ENCODE results near the gene HSPG2. TPM values are rescaled to one million over a fixed set of nuclear protein-coding genes. Genes with fewer than 3 reads are reported as not detected.

Gene HSPG2
- total and polyA plus RNA-seq, 9 of the 15 experiments (the other 6 are each of a cell fraction or from before 2014, with no cell fraction given): 0.14 to 160 (median 15.7) TPM

DNA sequence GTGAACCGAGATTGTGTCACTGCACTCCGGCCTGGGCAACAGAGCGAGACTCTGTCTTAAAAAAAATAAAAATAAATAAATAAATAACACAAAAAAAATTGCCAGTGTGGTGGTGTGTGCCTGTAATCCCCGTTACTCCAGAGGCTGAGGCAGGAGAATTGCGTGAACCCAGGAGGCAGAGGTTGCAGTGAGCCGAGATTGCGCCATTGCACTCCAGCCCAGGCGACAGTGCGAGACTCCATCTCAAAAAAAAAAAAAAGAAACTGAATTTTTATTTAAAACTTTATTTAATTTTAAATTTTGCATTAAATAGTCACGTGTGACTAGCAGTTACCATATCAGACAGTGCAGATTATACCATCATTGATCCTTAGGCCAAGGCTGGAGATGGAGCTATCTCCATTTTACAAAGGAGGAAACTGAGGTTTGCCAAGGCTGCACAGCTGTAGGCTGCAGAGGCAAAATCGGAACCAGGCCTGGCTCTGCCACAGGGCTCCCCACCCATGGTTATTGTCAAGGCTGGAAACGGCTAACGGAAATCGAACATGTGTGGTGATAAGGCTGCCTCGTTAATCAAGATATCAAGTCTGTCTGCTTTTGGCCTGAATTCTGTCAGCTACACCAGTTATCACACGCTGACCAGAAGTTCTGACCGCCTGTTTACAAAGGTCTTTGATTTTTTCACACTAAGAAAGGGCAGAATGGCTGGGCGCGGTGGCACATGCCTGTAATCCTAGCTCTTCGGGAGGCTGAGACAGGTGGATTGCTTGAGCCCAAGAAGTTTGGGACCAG, 20.5 kb downstream of the HSPG2 start (continued):
- TF ChIP-seq, protein P1, sequence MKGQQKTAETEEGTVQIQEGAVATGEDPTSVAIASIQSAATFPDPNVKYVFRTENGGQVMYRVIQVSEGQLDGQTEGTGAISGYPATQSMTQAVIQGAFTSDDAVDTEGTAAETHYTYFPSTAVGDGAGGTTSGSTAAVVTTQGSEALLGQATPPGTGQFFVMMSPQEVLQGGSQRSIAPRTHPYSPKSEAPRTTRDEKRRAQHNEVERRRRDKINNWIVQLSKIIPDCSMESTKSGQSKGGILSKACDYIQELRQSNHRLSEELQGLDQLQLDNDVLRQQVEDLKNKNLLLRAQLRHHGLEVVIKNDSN (CRISPR knock-in tag; IDR thresholded peaks at IDR 0.05): peak; percentile 8; the same call in 1 of the 2 replicates
- TF ChIP-seq ZNF165 (CRISPR knock-in tag; IDR thresholded peaks at IDR 0.05; ENCODE audit: borderline replicate concordance) (no peak), RBBP5 (IDR thresholded peaks at IDR 0.05; ENCODE audit: borderline replicate concordance, insufficient read depth, low read length, poor library complexity, severe bottlenecking) (no peak), RFX1 (IDR thresholded peaks at IDR 0.05) (no peak), SMAD4 (CRISPR knock-in tag; conservative IDR thresholded peaks at IDR 0.05) (peak; percentile 91), ELF4 (CRISPR knock-in tag; IDR thresholded peaks at IDR 0.05) (no peak), ZNF445 (CRISPR knock-in tag; IDR thresholded peaks at IDR 0.05; ENCODE audit: low read depth) (no peak), SIN3B (IDR thresholded peaks at IDR 0.05; ENCODE audit: low read depth) (no peak), YBX1 (IDR thresholded peaks at IDR 0.05) (no peak), ESRRA (IDR thresholded peaks at IDR 0.05; ENCODE audit: borderline replicate concordance, low read depth) (no peak), KDM5B (IDR thresholded peaks at IDR 0.05; ENCODE audit: insufficient replicate concordance, low read depth, low read length) (no peak), HMG20B (CRISPR knock-in tag; IDR thresholded peaks at IDR 0.05) (no peak)
- TF ChIP-seq, protein P2, sequence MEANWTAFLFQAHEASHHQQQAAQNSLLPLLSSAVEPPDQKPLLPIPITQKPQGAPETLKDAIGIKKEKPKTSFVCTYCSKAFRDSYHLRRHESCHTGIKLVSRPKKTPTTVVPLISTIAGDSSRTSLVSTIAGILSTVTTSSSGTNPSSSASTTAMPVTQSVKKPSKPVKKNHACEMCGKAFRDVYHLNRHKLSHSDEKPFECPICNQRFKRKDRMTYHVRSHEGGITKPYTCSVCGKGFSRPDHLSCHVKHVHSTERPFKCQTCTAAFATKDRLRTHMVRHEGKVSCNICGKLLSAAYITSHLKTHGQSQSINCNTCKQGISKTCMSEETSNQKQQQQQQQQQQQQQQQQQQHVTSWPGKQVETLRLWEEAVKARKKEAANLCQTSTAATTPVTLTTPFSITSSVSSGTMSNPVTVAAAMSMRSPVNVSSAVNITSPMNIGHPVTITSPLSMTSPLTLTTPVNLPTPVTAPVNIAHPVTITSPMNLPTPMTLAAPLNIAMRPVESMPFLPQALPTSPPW (CRISPR knock-in tag; IDR thresholded peaks at IDR 0.05): peak; percentile 67; the same call in 1 of the 2 replicates
- TF ChIP-seq, protein P3, sequence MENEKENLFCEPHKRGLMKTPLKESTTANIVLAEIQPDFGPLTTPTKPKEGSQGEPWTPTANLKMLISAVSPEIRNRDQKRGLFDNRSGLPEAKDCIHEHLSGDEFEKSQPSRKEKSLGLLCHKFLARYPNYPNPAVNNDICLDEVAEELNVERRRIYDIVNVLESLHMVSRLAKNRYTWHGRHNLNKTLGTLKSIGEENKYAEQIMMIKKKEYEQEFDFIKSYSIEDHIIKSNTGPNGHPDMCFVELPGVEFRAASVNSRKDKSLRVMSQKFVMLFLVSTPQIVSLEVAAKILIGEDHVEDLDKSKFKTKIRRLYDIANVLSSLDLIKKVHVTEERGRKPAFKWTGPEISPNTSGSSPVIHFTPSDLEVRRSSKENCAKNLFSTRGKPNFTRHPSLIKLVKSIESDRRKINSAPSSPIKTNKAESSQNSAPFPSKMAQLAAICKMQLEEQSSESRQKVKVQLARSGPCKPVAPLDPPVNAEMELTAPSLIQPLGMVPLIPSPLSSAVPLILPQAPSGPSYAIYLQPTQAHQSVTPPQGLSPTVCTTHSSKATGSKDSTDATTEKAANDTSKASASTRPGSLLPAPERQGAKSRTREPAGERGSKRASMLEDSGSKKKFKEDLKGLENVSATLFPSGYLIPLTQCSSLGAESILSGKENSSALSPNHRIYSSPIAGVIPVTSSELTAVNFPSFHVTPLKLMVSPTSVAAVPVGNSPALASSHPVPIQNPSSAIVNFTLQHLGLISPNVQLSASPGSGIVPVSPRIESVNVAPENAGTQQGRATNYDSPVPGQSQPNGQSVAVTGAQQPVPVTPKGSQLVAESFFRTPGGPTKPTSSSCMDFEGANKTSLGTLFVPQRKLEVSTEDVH (IDR thresholded peaks at IDR 0.05; ENCODE audit: low read depth, partially characterized antibody): no peak
- TF ChIP-seq, protein P4, sequence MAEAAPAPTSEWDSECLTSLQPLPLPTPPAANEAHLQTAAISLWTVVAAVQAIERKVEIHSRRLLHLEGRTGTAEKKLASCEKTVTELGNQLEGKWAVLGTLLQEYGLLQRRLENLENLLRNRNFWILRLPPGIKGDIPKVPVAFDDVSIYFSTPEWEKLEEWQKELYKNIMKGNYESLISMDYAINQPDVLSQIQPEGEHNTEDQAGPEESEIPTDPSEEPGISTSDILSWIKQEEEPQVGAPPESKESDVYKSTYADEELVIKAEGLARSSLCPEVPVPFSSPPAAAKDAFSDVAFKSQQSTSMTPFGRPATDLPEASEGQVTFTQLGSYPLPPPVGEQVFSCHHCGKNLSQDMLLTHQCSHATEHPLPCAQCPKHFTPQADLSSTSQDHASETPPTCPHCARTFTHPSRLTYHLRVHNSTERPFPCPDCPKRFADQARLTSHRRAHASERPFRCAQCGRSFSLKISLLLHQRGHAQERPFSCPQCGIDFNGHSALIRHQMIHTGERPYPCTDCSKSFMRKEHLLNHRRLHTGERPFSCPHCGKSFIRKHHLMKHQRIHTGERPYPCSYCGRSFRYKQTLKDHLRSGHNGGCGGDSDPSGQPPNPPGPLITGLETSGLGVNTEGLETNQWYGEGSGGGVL (CRISPR knock-in tag; IDR thresholded peaks at IDR 0.05): no peak
- TF ChIP-seq, protein P5, sequence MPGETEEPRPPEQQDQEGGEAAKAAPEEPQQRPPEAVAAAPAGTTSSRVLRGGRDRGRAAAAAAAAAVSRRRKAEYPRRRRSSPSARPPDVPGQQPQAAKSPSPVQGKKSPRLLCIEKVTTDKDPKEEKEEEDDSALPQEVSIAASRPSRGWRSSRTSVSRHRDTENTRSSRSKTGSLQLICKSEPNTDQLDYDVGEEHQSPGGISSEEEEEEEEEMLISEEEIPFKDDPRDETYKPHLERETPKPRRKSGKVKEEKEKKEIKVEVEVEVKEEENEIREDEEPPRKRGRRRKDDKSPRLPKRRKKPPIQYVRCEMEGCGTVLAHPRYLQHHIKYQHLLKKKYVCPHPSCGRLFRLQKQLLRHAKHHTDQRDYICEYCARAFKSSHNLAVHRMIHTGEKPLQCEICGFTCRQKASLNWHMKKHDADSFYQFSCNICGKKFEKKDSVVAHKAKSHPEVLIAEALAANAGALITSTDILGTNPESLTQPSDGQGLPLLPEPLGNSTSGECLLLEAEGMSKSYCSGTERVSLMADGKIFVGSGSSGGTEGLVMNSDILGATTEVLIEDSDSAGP (CRISPR knock-in tag; IDR thresholded peaks at IDR 0.05): no peak
